M059J (cell line): ENCODE measurements around the gene TCERG1L. TPM values are rescaled to one million over a fixed set of nuclear protein-coding genes. Genes with fewer than 3 reads are reported as not detected.

Source experiments
- DNase-seq: peaks from one replicate; pipeline ENCODE4 v3.0.0-alpha.2; 2012; ENCODE audit warnings: low read depth
- total RNA-seq: library from RNA; depleted of rRNA; stranded (reverse); fragments of >200 nt; shearing (Covaris generic); gene quantifications from 2 replicates; pipeline ENCODE4 v1.2.3, GENCODE V29; 2014

The TCERG1L gene
- total RNA-seq, 1 experiment from 2014 or later, result not detected

DNA sequence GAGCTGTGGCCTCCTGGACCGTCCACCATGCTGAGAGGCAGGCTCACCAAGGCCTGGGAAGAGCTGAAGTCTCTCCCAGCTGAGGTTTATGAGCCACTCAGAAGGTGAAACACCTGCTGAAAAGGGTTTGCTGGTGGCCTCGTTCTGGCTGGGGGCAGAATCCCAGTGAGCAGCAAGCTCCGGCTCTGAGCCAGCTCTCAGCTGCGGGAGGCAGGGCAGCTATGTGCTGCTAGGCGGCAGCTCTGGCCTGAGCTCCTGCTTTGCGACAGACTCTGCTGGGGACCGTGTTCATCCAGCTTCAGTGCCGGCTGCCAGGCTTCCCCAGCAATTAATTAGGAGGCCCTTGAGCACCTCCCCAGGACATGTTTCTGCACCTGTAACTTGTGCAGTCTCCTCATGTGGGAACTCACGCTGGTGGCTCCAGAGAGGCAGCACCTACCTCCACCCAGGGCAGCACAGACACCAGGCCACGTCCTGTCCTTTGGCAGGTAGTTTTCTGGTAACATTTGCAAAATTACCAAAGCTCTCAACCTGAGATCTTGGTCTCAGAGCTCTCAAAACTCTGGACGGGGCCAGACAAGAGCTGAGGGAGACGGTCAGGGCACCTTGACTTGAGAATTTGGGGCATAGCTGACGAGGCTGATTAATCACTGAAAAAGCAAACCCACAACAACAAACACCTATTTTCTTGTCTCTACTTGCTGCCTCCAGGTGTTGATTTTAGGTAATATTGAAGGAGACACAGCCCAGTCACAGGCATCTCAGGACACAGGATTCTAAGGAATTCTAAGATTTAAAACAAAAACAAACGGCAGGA is 185.0 kb downstream of the TCERG1L start:
- no peak for DNase-seq

DNA sequence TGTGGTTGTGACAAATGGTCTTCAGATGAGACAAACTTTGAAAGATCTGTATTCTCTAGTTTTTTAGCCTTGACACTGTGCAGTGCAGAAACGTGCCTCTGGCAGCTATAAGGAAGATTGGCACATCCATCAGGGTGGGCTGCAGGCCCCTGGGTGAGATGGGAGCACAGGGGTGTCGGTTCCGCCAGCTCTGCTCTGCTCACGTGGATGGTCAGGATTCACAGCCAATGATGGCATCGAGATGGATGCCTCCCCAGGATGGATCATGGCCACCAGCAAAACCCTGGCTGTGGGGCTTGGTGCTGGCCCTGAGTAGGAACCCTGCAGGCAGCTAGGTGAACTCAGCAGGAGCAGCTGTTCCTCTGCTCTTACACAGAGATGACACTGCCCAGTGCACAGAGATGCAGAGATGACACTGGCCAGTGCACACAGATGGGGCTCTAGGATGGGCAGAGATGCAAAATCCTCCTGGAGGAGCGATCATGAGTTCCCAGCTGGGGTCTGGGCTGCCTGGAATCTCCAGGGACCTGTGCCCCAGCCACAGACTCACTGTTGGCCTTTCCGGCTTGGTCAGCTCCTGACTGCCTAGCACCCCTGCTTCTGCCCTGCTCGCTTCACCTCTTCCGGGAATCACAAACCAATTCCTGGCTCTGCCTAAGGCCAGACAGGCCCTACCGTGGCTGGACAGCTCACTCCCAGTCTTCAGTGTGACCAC is 185.9 kb downstream of the TCERG1L start:
- DNase-seq, result no peak

DNA sequence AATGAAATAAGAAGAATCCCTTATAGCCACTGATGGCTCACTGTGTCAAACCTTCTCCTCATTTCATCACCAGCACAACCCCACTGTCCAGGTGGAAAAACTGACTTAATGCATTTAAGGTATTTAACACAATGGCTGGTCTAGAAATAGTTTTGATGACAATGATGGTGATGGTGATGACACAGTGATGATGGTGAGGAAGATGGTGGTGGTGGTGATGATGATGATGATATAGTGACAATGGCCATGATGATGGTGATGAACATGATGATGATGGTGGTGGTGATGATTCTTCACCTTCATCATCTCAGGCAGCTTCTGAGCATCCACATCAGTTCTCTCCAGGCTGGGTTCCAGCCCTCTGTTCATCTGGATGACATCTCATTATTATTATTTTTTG is 186.6 kb downstream of the TCERG1L start:
- DNase-seq, result no peak

DNA sequence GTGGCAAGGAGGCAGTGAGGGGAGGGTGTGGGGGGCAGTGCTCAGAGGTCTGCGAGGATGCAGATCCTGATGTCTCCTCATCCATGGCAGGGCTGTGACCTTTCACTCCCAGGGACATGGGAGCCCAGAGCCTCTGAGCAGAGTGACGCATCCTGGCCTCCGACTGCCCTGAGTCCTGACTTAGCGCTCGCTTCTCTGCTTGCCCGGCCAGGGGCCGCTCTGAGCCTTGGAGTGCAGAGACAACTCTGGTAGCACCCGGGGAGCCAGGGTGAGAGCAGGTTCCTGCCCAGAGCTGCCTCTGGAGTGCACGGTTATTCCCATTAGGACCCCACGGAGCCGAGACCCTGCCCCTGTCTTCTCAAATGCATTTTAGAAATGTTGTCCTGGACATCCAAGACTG is 188.0 kb downstream of the TCERG1L start:
- DNase-seq, result no peak

DNA sequence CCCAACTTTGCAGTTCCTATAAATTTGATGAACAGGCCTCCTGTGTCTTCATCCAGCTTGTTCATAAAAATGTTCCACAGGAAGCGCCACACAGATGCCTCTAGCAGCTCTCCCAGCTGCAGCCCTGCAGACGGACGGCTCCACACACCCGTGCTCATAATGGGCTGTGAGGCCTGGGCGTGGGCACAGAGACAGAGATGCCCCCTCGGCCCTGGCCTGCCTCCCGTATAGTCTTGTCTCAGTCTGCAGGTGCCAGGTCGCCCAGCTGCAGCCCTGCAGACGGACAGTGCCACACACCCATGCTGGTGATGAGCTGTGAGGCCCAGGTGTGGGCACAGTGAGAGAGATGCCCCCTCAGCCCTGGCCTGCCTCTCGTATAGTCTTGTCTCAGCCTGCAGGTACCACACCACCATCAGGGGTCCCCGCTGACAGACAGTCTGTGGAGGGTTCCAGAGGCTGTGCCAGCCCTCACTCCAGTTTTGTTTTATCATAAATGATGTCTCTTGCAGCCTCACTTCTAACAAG is 189.9 kb downstream of the TCERG1L start:
- DNase-seq, result no peak

DNA sequence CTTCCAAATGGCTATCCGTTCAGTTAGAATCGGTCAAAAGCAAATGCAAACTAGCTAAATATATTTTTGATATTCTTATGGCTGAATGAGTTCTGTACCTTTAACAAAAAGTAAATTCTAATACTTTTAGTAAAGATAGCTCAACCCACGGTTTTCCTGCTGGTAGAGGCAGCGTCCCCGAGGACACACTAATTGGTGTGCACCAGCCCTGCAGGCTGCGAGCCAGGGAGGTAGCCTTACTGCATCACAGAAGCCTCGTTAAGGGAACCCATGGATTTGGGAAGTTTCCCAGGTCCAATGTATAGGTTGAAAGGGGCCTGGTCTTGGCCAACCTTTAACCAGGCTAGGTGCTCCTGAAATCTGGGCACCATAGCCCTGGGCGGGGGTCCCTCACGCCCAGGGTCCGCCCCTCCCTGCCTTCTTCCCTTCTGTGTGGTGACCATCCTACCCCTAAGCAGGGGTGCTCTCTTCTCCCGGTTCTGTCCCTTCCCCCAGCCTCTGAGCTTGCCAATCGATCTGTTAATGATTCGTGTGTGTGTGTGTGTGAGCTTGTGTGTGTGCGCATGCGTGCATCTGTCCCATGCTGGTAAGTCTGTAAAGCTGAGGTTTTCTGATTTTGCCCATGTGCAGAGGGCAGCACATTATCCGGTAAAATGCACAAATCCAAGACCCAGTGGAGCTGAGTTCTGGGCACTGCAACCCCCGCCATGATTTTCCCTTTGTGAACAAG is 191.7 kb downstream of the TCERG1L start:
- no peak for DNase-seq

DNA sequence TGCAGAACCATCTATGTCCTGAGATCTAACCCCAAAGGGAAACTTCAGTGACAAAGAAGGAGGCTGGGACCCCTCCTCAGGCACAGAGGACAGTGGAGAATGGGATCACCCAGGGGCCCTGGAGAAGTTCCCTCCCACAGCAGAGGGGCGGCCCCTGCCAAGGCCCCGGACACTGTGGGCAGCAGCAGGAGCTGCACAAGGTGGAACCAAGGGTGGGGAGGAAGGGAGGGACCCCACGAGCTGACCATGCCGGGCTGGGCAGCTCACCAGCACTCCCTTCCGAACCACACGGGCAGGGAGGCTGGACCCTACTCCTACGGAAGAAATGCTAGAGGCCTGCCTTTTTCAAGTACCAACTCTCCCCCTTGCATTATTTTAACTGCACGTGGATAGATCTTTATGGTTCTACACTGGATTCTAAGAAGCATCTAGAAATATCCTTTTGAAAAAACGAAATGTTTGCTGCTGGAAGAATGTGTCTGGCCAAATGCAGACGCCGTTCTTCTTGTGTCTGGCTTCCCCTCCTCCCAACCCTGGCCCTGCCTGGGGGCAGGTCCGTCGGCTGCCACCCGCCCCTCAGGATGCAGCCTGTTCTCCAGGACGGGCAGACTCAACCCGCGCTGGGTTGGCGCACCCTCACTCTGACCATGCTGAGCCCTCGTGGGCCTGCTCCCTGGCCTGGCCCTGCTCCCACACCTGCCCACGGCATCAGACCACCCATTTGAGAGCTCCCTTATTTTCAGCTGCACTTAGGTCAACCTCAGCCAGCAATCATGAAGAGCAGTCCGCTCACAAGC is 193.9 kb downstream of the TCERG1L start:
- no peak for DNase-seq

DNA sequence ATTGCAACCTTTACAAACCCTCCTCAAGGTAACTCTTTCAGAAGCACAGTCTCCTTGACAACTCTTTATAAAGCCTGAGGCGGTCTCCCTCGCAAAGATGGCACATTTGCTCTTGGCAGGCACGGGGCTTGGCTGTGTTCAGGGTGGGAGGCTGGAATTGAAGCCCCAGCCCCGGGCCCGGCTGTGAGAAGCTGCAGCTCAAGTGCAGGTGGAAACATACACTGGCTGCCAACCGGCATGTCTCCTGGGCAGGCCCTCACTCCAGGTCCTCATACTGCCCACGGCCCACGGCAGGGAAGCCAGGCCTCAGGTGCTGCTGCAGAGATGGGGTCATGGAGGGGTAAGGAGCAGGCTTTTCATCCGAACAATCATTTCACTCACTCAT is 194.5 kb downstream of the TCERG1L start:
- DNase-seq, result no peak

DNA sequence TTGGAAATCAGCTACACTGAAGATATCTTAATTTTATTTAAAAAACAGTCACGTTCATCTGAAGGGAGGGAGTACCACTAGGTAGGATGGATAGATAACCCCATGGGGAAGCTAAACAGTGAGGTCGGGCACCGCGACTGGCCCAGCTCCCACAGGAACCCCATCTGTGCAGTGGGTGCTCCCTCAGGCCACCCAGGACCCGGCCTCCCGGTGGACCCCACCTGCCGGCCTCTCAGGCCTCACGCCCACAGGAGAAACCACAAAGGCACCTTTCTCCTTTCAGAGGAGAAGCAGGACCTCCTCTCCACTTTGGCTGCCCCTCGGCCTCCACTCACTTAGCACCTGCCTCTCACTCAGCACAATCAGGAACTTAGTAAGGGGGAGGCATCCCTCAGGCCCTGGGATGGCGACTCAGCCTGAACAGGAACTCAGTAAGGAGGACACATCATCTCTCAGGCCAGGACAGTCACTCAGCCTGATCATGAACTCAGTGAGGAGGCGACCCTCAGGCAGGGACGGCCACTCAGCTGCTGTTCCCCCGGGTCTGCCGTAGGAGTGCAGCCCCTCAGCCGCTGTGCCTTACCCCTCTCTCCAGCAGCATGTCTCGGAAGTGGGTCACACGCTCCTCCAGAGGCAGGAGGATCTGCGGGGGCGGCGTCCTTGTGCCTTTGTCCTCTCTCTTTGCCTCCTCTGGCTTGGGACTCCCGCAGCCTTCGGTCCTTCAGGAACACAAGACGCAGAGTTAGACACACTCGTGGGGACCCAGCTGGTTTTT is 195.1 kb downstream of the TCERG1L start:
- DNase-seq, result no peak

DNA sequence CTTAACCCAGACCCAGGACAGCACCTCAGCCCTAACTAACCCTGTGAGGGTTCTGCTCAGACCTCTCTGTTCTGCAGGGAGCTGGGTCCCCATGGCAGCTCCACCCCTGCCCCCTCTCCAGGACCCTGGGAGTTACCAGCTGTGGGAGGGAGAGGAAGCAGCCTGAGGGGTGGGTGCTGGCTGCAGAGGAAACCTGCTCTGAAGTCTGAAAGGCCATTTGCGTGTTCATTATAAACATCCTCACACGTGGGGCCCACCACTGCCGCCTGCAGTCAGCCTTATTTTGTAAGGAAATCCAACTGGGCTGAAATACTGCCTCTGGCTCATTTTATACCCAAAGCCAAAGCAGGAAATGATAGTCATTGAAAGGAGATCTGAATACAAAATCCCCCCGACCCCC is 195.7 kb downstream of the TCERG1L start:
- no peak for DNase-seq

DNA sequence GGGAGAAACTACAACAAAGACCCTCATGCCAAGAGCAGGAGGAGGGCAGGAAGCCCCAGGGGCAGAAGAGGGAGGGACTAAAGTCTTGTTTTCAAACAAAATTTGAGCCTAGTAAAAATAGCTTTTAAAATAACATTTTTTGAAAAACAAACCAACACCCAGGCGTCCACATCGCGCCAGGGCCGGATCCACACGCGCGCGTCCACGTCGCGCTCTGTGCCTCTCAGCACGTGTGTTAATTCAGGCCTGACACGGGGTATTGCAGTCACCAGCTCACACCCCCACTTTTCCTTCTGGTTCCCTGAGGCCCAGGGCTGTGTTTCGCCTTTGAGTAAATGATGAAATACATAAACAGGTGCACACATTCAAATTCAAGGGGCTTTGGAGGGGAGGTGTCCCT is 196.2 kb downstream of the TCERG1L start:
- DNase-seq, result no peak

DNA sequence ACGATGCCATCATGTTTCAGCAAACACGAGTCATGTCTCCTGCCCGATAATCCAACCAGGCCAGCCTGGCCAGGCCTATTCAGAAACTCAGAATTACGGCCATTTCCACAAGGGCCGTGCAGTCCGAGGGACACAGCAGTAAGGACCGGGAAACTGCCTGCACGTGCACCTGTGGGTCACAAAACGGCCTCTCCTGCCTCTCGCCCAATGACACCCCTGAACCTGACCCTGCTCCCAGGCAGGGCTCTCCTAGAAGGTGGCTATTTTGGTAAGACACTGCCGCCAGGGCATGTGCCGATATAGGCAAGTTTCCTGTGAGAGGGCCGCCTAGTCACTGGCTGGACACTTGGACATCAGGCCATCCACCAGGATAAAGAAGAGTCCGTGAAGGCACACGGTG is 196.7 kb downstream of the TCERG1L start:
- no peak for DNase-seq

DNA sequence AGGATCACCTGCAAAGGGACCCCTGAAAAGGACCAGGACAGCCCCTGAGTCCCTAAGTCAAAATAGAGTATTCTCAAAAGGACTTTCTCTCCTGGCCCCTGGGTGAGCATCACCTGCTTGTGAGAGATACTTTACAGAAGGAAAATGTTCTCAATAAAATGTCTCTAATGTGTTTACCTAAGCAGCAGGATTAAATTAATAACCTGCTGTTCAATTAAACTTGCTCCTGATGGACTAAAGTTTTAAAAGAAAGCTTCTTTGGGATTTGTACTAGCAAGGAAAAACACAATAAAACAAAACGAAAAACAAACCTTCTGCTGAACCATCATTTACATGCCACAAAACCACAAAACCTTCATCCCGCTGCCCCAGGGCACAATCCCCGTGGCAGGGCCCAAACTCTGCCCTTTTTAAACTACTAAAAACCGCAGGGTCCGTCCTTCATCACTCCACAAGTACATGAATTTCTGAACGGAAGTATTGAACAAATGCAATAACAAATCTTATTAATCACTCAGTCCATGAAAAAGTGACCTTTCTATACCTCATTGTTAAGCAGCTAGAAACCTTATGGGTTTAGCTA is 197.7 kb downstream of the TCERG1L start:
- DNase-seq, result peak; percentile 21

DNA sequence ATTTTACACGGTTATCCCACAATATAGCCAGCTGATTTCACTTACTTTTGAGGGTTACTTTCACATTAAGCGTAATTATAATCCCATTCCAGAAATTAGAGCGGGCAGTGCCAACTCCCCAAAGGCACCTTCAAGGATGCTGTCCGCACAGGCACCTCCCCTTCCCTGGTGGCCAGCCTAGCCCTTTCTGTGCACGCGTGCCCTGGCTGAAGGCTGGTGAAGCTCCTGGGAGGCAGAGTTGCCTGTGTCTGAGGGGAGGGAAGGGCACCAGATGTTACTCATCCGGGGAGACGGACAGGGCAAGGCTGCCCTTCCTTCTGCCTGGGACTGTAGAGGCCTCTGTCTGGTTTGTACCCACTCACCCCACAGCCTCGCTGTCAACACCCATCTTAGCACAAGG is 198.4 kb downstream of the TCERG1L start:
- DNase-seq, result no peak

DNA sequence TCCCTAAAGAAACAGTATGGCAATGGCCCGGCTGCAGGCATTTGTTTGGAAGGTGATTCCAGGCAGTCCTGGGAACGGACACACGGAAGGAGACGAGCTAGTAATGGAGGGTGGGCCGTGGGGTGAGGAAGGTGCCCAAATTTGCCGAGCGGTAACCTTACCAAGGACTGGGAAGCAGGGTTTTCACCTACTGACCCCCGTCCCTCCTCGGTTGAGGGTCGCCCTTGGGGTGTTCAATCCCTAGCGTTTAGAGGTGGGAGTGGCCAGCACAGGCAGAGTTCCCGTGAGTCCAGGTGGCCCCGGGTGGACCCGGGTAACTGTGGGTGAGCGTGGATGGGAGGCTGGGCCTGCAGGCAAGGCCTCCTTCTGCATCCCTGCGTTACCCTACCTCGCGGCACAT is 198.8 kb downstream of the TCERG1L start:
- no peak for DNase-seq

DNA sequence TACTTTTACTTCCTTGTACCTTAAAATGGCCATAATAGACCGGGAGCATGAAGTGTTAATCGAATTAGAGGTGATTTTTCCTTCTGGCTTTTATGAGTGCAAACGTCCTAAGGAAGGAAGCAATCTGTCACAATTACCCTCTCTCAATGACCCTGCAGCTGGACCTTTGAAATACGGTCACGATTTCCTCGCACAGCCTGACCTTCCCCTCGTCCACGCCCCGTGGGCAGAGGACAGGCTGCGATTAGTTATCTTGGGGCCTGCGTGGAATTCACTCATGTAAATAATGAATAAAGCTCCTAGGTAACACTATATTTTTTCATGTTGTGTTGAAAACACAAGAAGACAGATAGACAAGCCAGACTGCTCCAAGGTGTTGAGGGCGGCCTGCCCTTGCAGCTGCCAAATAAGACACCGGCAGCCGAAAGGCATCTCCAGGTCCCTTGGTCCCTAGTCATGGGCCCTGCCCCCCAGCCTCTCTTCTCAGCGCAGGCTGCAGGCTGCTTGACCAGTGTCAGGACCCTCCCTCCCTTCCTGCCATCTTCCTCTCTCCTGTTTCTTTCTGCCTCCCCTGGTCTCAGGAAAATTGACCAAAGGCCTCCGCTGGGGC is 199.9 kb downstream of the TCERG1L start:
- DNase-seq, result no peak

DNA sequence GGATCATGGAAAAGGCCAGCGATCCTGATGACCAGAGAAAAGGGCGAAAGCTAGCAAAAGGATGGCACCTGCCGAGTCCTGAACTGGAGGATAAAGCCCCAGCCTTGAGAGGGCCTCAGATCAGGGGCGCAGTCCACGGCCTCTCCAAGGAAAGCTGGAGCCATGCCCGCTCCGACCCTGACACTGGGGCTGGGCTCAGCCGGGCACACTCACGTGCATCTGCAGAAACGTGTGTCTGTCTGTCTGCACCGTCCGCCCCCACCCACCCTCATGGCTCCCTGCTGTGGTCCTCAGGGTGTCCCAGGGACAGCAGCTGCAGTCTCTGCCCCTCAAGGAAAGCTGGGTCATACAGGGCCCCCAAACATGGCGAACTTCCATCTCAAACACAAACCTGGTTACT is 200.5 kb downstream of the TCERG1L start:
- no peak for DNase-seq

DNA sequence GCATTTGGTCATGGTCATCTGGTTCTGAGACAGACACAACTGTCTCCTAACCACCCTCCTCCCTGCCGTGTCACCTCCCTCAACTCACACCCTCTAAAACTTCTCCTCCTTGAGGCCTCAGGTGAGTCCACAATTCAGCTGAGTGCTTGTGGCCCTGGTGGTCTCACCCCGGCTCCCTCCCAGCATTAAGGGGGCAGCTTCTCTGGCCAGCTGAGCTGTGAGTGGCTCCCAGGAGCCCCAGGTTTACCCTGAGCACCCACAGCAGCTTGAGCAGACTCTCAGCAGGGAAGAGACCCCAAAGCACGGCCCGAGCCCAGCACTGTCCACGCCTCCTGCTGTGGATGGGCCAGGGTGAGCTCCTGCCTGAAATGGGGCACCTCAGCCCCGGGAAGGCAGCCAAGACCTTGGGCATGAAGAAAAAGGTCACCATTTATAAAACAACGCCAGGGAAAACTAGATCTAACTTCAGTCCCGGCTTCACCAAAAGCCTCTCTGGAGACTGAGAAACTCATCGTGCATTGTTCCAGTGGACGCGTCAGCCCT is 201.2 kb downstream of the TCERG1L start:
- no peak for DNase-seq

DNA sequence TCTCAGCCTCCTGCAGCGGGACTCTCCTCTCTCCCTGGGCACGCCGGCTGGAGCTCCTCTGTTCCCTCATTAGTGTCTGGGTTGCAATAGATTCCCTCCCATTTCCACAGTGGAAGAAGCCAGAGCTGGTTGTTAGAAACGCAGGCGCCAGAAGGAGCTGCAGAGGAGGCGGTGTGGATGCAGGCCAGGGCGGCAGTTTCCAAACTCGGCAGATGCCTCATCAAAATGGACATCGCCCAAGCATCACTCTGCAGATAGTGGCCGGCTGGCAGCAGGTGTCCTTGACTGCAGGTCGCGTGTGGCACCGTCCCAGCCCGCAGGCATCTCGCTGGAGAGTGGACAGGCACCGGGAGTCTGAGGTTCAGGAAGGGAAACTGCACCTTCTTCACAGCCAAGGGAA is 201.8 kb downstream of the TCERG1L start:
- DNase-seq, result no peak

DNA sequence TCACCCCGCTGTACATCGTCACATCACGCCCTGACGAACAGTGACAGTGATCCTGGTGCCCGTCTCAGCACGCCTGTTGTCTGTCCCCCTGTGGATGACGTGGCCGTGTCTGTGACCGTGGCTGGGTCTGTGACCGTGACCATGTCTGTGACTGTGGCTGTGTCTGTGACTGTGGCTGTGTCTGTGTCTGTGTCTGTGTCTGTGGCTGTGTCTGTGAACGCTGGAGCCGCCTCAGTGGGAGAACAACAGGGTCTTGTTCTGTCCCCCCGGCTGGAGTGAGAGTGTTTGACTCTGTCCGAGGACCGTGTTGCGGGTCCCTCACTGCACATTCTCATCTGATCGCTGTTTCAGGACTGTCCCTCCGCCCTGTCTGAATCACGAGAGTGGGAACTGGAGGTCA is 202.2 kb downstream of the TCERG1L start:
- no peak for DNase-seq
